HG02852 (cell line): ENCODE results near the gene NR4A2.

Experiments
- ATAC-seq: cut with Tn5 transposase; IDR thresholded peaks from one replicate; pipeline ENCODE4 v1.9.1; 2021; ENCODE audit warnings: mild to moderate bottlenecking, moderate library complexity; ENCODE audit not compliant: unreplicated experiment

The NR4A2 gene

GRCh38 chr2:156332534-156333273 lies at the start of gene NR4A2:
Gene NR4A2 (minus strand): TSS chr2:156332721. CDS start chr2:156330186, 2,535 bp downstream.
- ATAC-seq = peak; percentile 71

GRCh38 chr2:156380117-156380645 lies 47.7 kb upstream of the NR4A2 start:
- ATAC-seq = peak; percentile 91

GRCh38 chr2:156379714-156380113 lies 47.2 kb upstream of the NR4A2 start:
- ATAC-seq = no peak

DNA sequence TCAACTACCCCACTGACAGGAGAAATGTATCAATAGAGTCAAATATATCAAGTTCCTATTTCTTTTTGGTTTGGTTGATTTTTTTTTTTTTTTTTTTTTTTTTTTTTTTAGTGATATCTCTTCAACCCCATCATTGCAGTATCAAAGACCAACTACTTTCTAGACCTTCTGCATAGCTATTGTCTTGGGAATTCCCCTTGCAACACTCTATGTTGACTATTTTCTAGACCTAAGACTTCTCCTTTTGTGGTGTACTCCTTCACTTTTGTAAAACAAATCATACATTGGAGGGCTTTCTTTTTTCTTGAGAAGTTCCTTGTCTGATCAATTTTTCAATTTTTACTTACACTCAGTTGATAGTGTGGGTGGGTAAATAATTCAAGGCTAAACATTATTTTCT lies 46.5 kb upstream of the NR4A2 start:
- peak; percentile 50 for ATAC-seq

DNA sequence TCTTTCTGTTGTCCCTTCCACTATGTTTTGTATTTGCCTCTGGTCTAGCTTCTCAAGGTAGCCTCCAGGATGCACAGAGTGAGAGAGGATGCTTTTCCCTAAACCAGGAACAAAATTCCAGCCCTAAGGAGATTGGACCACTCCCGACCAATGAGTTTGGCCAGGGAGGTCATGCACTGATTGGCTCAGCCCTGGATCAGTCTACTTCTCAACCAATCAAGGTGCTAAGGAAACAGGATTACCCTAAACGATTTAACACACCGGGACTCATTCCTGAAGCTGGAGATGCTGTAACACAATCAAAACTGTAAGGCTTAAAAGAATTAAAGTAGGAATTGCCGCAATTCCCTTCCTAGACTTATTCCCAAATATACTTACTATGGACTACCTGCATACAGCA lies 34.2 kb upstream of the NR4A2 start:
- no peak for ATAC-seq

DNA sequence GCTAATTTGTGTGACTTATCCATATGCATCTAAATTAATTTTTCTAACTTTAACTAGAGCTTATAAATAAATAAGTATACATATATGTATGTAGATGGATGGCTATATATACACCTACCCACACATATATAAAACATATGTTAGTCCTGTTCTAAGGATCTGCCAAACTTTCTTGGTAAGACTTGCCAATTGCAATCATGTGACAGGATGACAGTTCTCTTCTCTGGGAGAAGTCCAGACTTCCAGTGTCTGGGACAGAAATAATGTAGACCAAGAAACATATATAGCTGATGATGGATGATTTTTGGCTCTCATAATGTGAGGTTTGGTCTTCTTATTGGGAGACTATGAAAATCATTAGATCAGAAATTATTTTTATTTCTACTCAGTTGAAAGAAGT lies 30.6 kb upstream of the NR4A2 start:
- no peak for ATAC-seq

DNA sequence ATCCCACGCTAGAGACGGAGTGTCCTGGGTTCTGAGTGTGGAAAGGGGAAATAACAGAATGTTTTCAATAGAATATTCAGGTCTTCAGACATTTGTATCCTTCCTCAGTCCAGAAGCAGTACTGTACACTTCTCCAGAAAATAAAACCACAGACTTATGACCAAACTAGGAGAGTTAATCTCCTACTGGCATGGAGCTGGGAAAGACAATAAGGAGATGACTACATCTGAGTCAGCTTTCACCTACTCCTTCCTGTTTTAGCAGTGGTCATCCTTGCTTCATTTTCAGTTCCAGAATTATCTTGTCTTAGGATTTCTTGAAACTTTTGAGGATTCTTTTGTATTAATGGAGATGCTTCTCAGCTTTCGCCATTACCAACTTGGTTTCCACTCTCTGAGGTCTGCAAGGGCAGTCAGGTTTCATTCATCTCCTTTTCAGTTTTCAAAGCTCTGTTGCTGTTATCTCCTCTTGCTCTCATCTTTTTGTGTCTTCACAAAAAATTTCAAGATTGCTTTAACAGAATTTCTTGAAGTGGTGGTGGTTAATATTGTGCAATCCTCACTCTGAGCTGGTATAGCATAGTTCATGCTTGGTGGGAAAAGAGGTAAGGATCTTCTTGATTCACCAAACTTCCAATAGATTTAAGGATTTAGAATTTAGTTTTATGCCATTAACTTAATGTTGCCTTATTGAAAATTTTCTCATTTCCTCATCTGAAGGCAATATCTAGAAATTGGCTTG lies 23.7 kb upstream of the NR4A2 start:
- no peak for ATAC-seq

- ATAC-seq = no peak
Observed at GRCh38 chr2:156352911-156353310, 20.4 kb upstream of the NR4A2 start.

DNA sequence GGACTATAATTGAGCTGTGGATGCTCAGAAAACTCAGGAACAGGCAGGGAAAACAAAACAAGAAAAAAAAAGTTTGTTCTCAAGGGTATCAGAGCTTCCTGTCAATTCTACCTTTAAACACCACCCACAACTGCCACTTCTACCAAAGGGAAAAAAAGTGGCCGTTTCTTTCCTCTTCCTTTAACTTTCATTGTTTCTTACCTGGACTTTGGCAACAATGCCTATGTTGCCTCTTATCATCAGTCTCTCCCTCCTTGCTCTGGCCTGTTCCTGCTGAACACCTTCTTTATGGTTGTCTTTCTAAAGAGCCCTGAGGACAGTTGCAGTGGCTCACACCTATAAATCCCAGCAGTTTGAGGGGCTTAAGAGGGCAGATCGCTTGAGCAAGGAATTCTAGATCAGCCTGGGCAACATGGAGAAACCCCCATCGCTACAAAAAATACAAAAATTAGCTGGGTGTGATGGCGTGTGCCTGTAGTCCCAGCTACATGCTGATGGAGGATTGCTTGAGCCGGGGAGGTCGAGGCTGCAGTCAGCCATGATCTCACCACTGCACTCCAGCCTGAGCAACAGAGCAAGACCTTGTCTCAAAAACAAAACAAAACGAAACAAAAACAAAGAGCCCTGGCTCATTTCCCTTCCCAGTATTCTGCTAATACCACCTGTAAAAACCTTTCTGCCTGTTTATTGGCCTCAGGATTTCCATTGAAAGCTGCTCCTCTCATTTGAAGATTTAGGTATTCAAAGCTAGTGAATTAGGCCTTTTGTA lies 18.0 kb upstream of the NR4A2 start:
- ATAC-seq = no peak

DNA sequence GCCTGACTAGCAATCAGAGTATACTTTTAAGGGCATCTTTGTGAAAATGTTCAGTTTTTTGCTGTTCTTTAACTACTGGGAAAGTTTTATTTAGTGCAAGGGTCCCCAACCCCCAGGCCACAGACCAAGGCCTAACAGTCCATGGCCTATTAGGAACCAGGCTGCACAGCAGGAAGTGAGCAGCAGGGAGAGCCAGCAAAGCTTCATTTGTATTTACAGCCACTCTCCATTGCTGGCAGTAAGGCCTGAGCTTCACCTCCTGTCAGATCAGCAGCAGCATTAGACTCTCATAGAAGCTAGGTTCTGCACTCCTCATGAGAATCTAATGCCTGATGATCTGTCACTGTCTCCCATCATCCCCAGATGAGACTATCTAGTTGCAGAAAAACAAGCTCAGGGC lies 17.1 kb upstream of the NR4A2 start:
- no peak for ATAC-seq

- no peak for ATAC-seq
Observed at GRCh38 chr2:156349161-156349560, 16.6 kb upstream of the NR4A2 start.

DNA sequence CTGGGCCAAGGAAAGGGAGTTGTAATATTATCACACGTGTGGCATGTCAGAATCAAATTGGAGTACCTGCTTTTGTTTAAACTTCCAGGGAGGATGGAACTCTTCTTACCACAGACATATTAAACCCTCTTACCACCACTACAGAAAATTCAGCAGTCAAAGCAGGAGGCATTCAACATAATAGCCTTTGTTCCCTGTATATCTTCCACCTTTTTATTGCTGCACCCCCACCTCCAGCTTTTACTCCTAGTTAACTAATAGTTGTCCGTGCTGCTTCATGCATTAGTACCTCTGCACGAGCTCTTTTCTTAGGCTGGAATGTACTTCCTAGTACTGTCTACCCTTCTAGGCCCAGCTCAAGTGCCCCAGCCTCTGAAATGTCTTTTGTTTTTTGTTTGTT lies 14.9 kb upstream of the NR4A2 start:
- no peak for ATAC-seq

GRCh38 chr2:156346731-156347130 lies 14.2 kb upstream of the NR4A2 start:
- ATAC-seq = no peak

DNA sequence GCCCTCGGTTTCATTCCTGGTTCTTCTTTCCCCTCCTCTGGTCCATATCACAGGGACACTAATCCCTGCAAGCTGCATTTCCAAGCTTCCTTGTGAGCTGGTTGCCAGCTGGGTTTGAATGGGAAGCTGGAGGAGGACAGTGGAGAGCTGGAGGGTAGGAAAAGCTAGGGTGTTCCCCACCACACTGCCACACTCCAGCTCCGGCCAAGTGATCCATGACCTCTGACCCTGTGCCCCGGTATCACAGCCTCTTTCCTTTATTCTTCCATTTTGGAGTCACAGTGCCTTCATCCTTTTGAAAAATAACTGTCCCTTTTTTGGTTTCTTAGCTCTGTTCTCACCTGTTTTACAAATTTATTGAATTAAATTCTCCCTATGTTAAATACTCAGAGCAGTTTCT lies 13.1 kb upstream of the NR4A2 start:
- no peak for ATAC-seq

GRCh38 chr2:156343940-156344301 lies 11.4 kb upstream of the NR4A2 start:
- no peak for ATAC-seq

DNA sequence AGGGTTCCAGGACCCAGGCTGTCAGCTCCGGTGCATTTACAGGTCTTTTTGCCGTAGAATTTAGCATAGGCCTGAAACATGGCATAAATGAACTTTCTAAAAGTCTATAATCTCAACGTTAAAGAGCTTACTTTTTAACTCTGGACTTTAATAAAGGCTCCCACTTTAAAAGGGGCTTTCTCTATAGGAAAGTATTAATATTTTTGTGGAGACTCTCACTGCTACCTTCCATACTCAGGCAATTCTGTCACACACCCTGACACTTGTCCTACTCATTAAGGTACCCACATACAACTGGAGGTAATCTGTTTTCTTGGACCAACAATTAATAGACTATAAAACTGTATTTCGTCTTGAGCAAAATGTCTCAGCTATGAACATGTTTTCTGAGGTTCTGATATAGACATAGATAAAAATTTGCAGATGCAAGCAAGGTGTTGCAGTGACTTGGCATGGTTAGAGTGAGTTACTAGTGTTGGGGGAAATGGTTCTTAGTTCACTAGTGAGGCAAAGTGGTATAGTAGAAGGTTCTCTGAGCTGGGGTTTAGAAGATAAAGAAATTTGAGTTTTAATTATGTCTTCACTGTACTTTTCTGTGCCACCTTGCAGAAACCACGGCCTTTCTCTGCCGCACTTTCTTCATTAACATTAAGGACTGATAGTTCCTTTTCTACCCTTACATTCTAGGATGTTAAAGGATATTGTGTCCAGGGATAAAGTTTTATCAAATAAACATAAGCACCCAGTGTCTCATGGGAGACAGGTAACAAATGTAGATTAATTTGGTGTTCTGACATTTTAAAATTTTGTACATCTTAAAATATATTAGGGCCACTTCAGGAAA lies 10.8 kb upstream of the NR4A2 start:
- ATAC-seq = no peak

DNA sequence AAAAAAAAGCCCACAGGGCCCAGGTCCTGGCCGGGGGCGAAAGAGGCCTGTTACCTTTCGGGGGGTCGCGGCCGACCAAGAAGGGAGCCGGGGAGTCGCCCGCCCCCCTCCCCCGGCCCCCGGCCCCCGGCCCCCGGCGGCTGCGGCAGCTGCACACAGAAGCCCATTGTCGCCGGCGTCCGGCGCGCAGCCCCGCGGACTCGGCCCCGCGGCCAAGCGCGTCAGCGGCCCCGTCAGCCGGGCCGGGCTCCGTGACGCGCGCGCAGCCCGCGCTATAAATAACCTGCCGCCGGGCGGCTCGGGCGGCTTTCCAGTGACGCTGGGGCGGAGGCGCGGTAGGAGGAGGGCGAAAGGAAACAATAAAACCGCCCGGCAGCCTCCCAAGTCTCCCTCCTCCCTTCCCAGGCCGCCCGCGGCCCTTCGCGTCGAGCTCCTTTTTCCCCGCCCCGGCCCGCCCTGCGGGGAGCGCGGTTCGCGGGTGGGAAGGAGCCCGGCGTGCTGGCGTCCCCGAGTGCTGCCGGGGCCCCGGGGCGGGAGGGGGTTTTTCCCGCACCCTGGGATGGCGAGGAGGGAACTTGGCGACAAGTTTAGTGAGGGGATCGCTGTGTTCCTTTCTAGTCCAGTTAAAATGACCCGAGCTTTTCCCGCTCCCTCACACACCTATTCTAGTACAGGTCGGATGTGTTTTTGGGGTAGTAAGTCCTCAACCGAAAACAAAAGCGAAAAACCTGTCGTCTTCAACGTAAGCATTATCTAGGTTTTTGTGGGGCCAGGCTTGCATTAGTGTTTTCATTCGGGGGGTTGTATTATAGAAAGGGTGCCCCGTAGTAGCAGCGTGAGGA lies 10.0 kb upstream of the NR4A2 start:
- ATAC-seq = peak; percentile 62

DNA sequence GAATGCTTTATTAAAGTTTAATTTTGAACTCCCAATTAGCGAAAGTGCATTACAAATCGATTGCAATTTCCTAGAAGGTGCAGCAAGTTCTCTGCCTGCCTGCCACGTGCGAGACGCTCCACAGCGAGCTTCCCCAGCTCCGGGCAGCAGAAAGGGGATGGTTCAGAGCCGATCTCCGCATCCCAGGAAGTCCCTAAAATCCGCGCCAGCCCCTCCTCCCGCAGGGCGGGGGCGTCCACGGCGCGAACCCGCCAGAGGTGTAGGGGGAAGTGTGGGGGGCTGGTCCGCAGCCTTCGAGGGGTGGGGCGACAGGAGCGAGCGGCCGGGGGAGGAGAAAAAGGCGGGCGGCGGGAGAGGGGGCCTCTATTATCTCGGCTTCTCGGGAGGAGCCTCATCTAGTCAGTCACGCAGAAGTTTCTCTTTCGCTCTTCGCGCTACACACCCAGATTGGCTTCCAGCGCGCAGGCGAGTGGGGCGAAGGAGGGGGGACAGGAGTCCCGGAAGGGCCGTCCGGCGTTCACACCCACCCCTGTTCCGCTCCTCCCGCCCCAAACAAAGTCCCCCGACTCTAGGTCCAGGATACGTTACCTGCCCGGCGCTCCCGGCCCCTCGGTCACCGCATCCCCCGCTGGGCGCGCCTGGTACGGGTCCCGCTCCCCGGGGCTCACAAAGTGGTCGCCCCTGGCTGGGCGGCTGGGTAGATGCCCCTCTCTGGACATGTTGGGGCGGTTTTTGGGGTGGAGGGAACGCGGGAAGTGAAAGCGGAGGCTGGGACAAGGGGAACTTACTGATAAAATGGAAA lies 9.1 kb upstream of the NR4A2 start:
- ATAC-seq = peak; percentile 78
